ENCODE results near the gene ZNF280B. TPM values are rescaled to one million over a fixed set of nuclear protein-coding genes. Genes with fewer than 3 reads are reported as not detected.
"Not testable (repeated sequence)": the region's sequence is repeated elsewhere in the genome, so short reads cannot be mapped to it uniquely, and the experiment has no call there.

ZNF280B gene
- total RNA-seq, 1 experiment from 2014 or later = 0.10 TPM

GRCh38 chr22:22533417-22533816 lies 24.9 kb upstream of the ZNF280B start:
- POLR2A ChIA-PET = no interaction called here
- no peak for TF ChIP-seq TCF7L2 (IDR thresholded peaks at IDR 0.05; ENCODE audit: low read depth, low read length)
- in situ Hi-C loops (cut with HindIII; ENCODE audit: low pct_unique_long_range_greater_than_20kb, low sequenced_read_pairs) = no loop called here
- no peak overlapping the region for H3K4me3 ChIP-seq (ENCODE audit: low read depth in 2 of 2, low read length in 2 of 2)
- H3K4me1 ChIP-seq (ENCODE audit: control insufficient read depth, insufficient read depth, low read length) = no peaks in the 10 kb centered on the region
- DNase-seq (ENCODE audit: low read depth, low spot score) (no peak), ATAC-seq (no peak)
- no TSS peak for BruUV-seq (replicated peaks)
- no peaks in the 10 kb centered on the region for H3K9me3 ChIP-seq (ENCODE audit: control insufficient read depth, insufficient read depth, low read depth, low read length)
- no peaks in the 10 kb centered on the region for H3K36me3 ChIP-seq (ENCODE audit: control insufficient read depth, insufficient read depth, low read length)
- intact Hi-C loops (cut with micrococcal nuclease; ENCODE audit: unreplicated experiment) = no loop called here
- H3K27me3 ChIP-seq (ENCODE audit: control insufficient read depth, insufficient read depth, low read length) = no peaks in the 10 kb centered on the region
- no peak overlapping the region for H3K27ac ChIP-seq (ENCODE audit: low read length)
- CTCF ChIA-PET = interaction anchor here (0.5 kb wide), 1 partner anchor 43 kb away, joined by 3 read pairs; no protein-coding TSS in a partner anchor

- BruUV-seq (replicated peaks); H3K4me1 ChIP-seq (ENCODE audit: control insufficient read depth, insufficient read depth, low read length); H3K27me3 ChIP-seq (ENCODE audit: control insufficient read depth, insufficient read depth, low read length); in situ Hi-C loops (cut with HindIII; ENCODE audit: low pct_unique_long_range_greater_than_20kb, low sequenced_read_pairs); intact Hi-C loops (cut with micrococcal nuclease; ENCODE audit: unreplicated experiment); H3K36me3 ChIP-seq (ENCODE audit: control insufficient read depth, insufficient read depth, low read length); H3K9me3 ChIP-seq (ENCODE audit: control insufficient read depth, insufficient read depth, low read depth, low read length); H3K27ac ChIP-seq (ENCODE audit: low read length); H3K4me3 ChIP-seq (ENCODE audit: low read depth in 2 of 2, low read length in 2 of 2); POLR2A ChIA-PET; ATAC-seq; DNase-seq (ENCODE audit: low read depth, low spot score): not testable (repeated sequence)
- CTCF ChIA-PET = interaction anchor here (0.5 to 0.6 kb wide), 2 partner anchors 26 to 44 kb away, joined by 3 read pairs; no protein-coding TSS in a partner anchor
Observed at GRCh38 chr22:22532547-22533071, 24.1 kb upstream of the ZNF280B start.

- in situ Hi-C loops (cut with HindIII; ENCODE audit: low pct_unique_long_range_greater_than_20kb, low sequenced_read_pairs) = no loop called here
- no peak for DNase-seq (ENCODE audit: low read depth, low spot score)
- POLR2A ChIA-PET = no interaction called here
- intact Hi-C loops (cut with micrococcal nuclease; ENCODE audit: unreplicated experiment) = no loop called here
- Histone ChIP-seq H3K9me3 (ENCODE audit: control insufficient read depth, insufficient read depth, low read depth, low read length) (no peaks in the 10 kb centered on the region), H3K27me3 (ENCODE audit: control insufficient read depth, insufficient read depth, low read length) (no peaks in the 10 kb centered on the region), H3K36me3 (ENCODE audit: control insufficient read depth, insufficient read depth, low read length) (no peaks in the 10 kb centered on the region), H3K4me3 (ENCODE audit: low read depth in 2 of 2, low read length in 2 of 2) (no peak overlapping the region), H3K4me1 (ENCODE audit: control insufficient read depth, insufficient read depth, low read length) (no peaks in the 10 kb centered on the region), H3K27ac (ENCODE audit: low read length) (no peak overlapping the region)
- no peak for ATAC-seq
- TF ChIP-seq TCF7L2 (IDR thresholded peaks at IDR 0.05; ENCODE audit: low read depth, low read length) (no peak), POLR2AphosphoS5 (IDR thresholded peaks at IDR 0.05; ENCODE audit: low read depth, low read length) (no peak), REST (IDR thresholded peaks at IDR 0.05; ENCODE audit: insufficient read depth in 1 of 2, low read depth in 2 of 2, low read length in 1 of 2) (no peak)
- TF ChIP-seq, protein P1, sequence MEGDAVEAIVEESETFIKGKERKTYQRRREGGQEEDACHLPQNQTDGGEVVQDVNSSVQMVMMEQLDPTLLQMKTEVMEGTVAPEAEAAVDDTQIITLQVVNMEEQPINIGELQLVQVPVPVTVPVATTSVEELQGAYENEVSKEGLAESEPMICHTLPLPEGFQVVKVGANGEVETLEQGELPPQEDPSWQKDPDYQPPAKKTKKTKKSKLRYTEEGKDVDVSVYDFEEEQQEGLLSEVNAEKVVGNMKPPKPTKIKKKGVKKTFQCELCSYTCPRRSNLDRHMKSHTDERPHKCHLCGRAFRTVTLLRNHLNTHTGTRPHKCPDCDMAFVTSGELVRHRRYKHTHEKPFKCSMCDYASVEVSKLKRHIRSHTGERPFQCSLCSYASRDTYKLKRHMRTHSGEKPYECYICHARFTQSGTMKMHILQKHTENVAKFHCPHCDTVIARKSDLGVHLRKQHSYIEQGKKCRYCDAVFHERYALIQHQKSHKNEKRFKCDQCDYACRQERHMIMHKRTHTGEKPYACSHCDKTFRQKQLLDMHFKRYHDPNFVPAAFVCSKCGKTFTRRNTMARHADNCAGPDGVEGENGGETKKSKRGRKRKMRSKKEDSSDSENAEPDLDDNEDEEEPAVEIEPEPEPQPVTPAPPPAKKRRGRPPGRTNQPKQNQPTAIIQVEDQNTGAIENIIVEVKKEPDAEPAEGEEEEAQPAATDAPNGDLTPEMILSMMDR (IDR thresholded peaks at IDR 0.05) = no peak
- CTCF ChIA-PET = no interaction called here
- no TSS peak for BruUV-seq (replicated peaks)
Observed at GRCh38 chr22:22531770-22532546, 23.4 kb upstream of the ZNF280B start.

All from Panc1 (cell line).